LNCAP (cell line): Measurements from ENCODE around the gene SLC2A4.

Experiments used
- TF ChIP-seq, protein P1 (sequence below): fragments of 450-650 bp; IDR thresholded peaks from 2 replicates; pipeline ENCODE4 v1.5.1; 2017; ENCODE audit warnings: mild to moderate bottlenecking

Gene SLC2A4

DNA sequence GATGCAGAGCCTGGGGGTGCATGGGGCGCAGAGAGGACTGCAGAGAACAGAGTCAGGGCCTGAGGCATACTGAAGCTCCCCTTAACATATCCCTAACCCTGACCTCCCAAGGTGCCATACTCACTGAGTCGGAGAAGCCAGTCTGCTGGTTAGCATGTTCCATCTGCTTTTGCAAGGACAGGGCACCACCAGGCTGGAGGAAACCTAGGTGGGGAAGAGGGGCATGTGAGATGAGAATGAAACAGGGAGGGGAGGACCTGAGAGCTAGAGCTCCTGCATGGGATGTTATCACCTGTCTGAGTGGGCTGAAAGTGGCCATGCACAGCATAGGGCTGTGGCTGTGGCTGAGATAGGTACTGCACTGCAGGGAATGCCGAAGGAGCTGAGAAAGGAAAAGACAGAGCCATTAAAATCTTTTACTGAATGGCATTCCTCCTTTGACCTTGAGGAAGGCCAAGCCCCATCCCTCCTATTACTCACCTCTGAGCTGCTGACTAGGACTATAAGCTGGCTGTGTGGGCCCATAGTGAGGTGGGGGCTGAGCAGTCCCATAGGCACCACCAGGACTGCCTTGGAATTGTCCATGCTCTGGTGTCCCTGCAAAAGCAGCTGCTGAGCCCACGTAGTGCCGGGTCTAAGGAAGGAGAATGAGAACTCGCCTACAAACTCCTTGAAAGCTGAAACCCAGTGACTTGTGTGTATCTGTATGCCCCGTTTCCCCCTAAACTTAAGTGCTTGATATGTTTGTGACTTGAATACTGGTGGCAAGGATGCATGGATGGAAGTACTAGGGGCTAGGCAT lies 31.8 kb downstream of the SLC2A4 start:
- TF ChIP-seq, protein P1, sequence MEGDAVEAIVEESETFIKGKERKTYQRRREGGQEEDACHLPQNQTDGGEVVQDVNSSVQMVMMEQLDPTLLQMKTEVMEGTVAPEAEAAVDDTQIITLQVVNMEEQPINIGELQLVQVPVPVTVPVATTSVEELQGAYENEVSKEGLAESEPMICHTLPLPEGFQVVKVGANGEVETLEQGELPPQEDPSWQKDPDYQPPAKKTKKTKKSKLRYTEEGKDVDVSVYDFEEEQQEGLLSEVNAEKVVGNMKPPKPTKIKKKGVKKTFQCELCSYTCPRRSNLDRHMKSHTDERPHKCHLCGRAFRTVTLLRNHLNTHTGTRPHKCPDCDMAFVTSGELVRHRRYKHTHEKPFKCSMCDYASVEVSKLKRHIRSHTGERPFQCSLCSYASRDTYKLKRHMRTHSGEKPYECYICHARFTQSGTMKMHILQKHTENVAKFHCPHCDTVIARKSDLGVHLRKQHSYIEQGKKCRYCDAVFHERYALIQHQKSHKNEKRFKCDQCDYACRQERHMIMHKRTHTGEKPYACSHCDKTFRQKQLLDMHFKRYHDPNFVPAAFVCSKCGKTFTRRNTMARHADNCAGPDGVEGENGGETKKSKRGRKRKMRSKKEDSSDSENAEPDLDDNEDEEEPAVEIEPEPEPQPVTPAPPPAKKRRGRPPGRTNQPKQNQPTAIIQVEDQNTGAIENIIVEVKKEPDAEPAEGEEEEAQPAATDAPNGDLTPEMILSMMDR = no peak

DNA sequence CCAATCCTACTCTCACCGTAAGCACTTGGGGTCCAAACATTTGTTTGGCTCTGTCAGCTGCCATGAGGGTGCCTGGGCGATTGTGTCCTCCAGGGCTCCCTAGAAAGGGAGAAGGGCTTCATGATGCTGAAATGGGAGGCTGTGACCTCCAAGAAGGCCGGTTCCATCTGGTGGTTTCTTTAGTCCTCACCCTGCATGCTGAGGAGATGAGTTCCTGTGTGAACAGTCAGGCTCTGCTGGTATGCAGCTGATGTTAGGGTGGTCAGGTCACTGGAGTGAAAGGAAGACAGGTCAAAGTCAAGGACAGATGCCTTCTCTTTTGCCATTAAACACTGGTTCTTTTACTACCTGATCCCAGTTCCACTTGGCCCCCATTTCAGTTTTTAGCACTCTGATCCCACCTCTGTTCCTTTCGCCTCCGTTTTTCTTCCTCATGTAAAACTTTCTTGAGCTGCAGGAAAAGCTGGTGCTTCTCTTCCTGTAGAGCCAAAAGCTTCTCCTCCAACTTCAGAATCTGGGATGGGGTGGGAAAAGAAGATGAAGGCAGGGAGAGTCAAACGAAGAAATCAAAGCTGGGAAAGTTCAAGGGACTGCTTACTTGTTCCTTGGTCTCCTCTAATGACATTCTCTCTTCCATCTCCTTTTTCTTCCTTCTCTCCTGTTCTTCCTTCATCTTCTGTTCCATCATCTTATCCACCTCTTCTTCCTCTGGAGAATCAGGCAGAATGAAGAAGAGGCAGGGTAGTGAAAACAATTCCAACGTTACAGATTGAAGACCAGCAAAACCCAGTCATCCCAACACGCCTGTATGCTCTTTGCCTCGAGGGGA lies 32.6 kb downstream of the SLC2A4 start:
- TF ChIP-seq, protein P1 = no peak

DNA sequence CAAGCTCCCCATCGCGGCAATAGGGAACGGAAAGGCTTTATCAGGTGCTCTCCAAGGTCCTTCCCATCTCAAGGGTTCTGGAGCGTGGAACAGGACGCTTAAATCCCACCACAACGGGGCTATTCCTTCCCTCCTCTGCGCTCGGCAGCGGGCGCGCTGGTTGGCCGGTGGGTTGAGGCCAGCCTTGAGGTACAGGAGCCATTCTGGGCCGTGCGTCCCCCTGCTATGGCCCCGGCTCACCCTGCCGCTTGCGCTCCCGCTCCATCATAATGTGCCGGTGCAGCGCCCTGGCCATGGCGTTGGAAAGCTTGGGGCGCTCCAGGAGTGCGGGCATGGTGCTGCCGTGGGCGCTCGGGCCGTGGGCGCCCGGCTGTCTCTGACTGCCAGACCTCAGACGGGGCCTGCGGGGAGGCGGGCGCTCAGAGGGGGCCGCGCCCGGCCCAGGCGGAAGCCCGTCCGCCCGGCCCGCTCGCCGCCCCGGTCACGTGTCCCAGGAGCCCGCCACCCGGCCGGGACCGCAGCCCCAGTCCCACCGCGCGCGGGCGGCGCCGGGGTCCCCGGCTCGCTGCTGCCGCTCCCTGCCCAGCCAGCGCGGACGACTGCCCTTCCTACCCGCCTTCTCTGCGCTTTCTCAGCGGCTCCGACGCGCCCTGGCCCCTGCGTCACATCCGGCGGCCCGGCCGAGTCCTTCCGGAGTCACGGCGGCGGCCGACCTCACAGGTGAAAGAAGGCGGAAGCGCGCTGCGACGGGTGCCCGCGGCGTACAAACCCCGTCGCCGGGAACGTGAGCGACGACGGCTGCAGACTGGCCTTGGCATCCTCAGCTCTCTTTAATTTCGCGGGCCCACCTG lies 33.4 kb downstream of the SLC2A4 start, which contains the start of gene GPS2:
TSS of gene GPS2 (minus strand) at position 642 of the 851 bp plus-strand sequence. CDS start at position 334, 308 bp downstream.
- TF ChIP-seq, protein P1 = no peak

DNA sequence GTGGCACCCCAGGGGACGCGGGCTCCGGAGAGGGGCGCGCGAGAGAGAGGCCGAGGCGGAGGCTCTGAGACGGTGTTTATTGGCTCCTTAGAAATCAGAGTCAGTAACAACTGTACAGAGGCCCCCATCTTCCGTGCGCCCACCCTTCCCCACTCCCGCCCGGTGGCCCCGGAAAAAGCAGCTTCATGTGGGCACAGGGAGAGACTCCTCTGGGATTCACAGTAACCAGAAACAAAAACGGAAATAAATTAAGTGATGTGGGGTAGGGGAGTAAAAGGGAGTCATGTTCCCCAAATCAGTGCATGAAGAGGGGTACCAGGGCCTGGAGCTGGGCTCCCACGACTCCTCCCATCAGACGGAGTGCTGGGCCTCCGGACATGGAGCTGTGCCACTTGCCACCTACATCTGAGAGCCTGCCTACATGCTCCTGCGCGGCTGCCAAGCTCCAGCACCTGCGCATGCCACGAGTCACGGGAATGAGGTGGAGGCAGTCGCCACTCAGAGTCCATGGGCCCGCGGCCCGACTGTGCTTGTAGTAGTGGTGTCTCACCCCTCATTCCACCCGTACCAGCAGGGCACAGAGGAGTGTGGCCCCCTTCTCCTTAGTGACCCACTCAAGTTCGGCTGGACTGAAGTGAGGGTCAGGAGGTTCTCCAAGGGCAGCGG lies 34.2 kb downstream of the SLC2A4 start:
- TF ChIP-seq, protein P1 = no peak

DNA sequence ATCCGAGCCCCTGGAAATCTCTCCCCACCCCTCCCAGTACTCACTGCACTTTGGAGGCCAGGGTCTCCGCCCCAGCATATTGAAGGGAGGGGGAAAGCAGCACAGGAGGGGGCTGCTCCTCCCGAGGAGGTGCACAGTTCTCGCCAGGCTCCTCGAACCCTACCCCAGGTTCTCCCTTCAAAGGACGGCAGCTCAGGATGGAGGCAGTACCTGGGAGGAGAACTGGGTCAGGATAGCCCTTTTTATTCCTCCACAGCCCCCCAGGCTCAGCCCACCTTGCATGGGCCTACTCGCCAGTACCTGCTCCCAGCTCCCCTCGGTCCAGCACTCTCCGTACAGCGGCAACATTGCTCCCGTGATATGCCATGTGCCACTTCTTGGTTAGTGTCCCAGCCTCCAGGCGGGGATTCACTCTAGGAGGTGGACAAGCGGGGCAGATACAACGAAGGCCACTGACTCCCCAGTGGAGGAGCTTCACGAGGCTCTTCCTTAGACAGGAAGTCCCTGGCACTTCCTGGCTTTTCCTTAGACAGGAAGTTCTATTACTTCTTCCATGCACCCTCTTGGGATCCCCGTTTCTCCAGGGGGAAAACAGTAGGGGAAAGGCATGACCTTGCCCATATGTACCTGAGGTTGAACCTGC lies 35.8 kb downstream of the SLC2A4 start:
- TF ChIP-seq, protein P1 = no peak

DNA sequence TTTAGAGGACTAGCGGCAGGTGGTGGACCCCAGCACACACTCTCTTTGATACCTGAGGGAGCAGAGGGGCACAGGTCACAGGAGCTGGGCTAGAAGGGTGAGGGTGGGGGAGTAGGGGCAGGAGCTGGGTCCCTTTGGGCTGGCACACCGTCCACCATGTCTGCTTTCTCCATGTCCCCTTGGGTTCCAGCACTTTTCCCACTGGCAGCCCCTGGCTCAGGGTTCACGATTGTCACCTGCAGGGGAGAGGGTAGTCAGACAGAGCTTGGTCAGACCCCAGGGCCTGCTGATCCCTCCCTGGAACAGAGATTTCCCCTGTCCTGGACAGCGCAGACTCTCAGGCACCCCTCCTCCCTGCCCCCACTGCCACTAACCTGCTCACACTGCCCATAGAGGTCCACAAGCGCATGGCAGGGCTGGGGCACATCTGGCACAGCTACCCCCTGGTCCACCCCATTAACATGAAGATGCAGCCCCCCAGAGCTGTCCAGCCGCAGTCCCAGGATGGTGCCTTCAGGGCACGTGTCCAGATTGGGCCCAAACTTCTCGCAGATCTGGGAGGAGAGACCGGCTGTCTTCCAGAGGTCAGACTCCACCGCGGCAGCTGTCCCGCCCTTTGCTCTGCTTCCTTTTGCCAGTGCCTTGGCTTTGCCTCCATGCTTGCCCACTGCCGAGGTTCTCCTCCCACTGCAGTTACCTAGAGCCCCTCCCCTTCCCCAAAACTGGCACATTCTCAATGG lies 36.8 kb downstream of the SLC2A4 start:
- TF ChIP-seq, protein P1 = no peak
